ENCODE data around the gene ABCC1.

The ABCC1 gene

GRCh38 chr16:15924996-15925395 is 24.4 kb upstream of the ABCC1 start:
- no peak overlapping the region for H3K9ac ChIP-seq (ENCODE audit: low read length)
- no peaks in the 10 kb centered on the region for H4K20me1 ChIP-seq (ENCODE audit: insufficient read depth, low read length)
- H3K27me3 ChIP-seq (ENCODE audit: low read depth, low read length) = peaks cover 3% of the 10 kb centered on the region; the same call in 1 of the 2 replicates
- no peak for TF ChIP-seq CTCF (IDR thresholded peaks at IDR 0.05; ENCODE audit: low read depth, low read length)
- no peak for TF ChIP-seq EZH2phosphoT487 (IDR thresholded peaks at IDR 0.05; ENCODE audit: low read depth)
- H3K9me3 ChIP-seq (ENCODE audit: insufficient read depth, low read length) = no peaks in the 10 kb centered on the region
- no peaks in the 10 kb centered on the region for H3K36me3 ChIP-seq (replicated peaks; ENCODE audit: low read depth, low read length)
- H3K27ac ChIP-seq (ENCODE audit: low read length) = no peak overlapping the region
- H3K4me3 ChIP-seq (ENCODE audit: low read length) = no peak overlapping the region
- no peaks in the 10 kb centered on the region for H3K4me1 ChIP-seq (ENCODE audit: low read length)
- H2AFZ ChIP-seq (ENCODE audit: low read depth, low read length) = no peak overlapping the region
- no peak overlapping the region for H3K4me2 ChIP-seq (ENCODE audit: low read length)
- no peaks in the 10 kb centered on the region for H3K79me2 ChIP-seq (ENCODE audit: low read length)

- TF ChIP-seq CTCF (IDR thresholded peaks at IDR 0.05; ENCODE audit: low read depth, low read length) (no peak), EZH2phosphoT487 (IDR thresholded peaks at IDR 0.05; ENCODE audit: low read depth) (no peak)
- no peak overlapping the region for H2AFZ ChIP-seq (ENCODE audit: low read depth, low read length)
- H3K27ac ChIP-seq (ENCODE audit: low read length) = no peak overlapping the region
- H4K20me1 ChIP-seq (ENCODE audit: insufficient read depth, low read length) = no peaks in the 10 kb centered on the region
- H3K79me2 ChIP-seq (ENCODE audit: low read length) = no peaks in the 10 kb centered on the region
- no peak overlapping the region for H3K4me2 ChIP-seq (ENCODE audit: low read length)
- H3K9ac ChIP-seq (ENCODE audit: low read length) = no peak overlapping the region
- H3K9me3 ChIP-seq (ENCODE audit: insufficient read depth, low read length) = no peaks in the 10 kb centered on the region
- H3K36me3 ChIP-seq (replicated peaks; ENCODE audit: low read depth, low read length) = no peaks in the 10 kb centered on the region
- H3K4me3 ChIP-seq (ENCODE audit: low read length) = no peak overlapping the region
- no peaks in the 10 kb centered on the region for H3K27me3 ChIP-seq (ENCODE audit: low read depth, low read length)
- no peaks in the 10 kb centered on the region for H3K4me1 ChIP-seq (ENCODE audit: low read length)
These were observed 23.8 kb upstream of the ABCC1 start for GRCh38 chr16:15925631-15926030.

DNA sequence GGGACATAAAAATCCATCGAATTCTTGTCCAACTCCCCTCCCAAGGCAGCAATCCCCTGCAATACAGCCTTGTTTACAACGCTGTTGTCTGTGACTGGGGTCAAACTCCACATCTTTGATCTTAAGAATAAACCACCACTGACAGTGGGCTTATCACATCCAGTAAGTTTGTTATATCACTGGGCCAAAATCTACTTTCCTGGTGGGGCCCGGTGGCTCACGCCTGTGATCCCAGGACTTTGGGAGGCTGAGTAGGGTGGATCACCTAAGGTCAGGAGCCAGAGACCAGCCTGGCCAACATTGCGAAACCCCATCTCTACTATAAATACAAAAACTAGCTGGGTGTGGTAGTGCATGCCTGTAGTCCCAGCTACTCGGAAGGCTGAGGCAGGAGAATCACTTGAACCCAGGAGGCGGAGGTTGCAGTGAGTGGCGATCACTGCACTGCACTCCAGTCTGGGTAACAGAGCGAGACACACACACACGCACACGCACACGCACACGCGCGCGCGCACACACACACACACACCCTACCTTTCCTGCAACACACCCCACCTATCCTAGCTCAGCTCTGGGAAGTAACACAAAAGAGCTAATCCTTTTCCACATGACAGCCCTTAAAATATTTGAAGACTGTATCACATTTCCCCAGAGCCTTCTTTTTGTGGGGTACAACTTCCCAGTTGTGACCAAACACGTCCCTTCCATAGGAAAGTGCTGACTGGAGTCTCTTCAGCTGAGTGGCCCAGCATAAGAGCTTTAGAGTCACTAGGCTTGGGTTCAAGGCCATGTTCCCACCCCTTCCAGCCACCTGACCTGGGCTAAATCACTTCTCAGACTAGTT is 20.9 kb upstream of the ABCC1 start:
- H3K4me2 ChIP-seq (ENCODE audit: low read length) = no peak overlapping the region

More for the DNA sequence above, 20.9 kb upstream of the ABCC1 start:
- H2AFZ ChIP-seq (ENCODE audit: low read depth, low read length) = no peak overlapping the region
- no peaks in the 10 kb centered on the region for H3K79me2 ChIP-seq (ENCODE audit: low read length)
- TF ChIP-seq CTCF (IDR thresholded peaks at IDR 0.05; ENCODE audit: low read depth, low read length) (no peak), EZH2phosphoT487 (IDR thresholded peaks at IDR 0.05; ENCODE audit: low read depth) (no peak)
- no peaks in the 10 kb centered on the region for H3K4me1 ChIP-seq (ENCODE audit: low read length)
- no peak overlapping the region for H3K9ac ChIP-seq (ENCODE audit: low read length)
- no peak overlapping the region for H3K4me3 ChIP-seq (ENCODE audit: low read length)
- no peaks in the 10 kb centered on the region for H3K27me3 ChIP-seq (ENCODE audit: low read depth, low read length)
- no peaks in the 10 kb centered on the region for H4K20me1 ChIP-seq (ENCODE audit: insufficient read depth, low read length)
- no peaks in the 10 kb centered on the region for H3K9me3 ChIP-seq (ENCODE audit: insufficient read depth, low read length)
- no peak overlapping the region for H3K27ac ChIP-seq (ENCODE audit: low read length)
- no peaks in the 10 kb centered on the region for H3K36me3 ChIP-seq (replicated peaks; ENCODE audit: low read depth, low read length)
